B cell (primary cell): Measurements from ENCODE around the gene HSD17B2.

ENCODE experiments used
- EZH2 ChIP-seq: IDR thresholded peaks from 2 replicates; pipeline ENCODE4 v1.6.1; 2012; ENCODE audit warnings: borderline replicate concordance, low read depth, mild to moderate bottlenecking, moderate library complexity, low read length; ENCODE audit not compliant: insufficient read depth, poor library complexity, severe bottlenecking
- TF ChIP-seq, protein P1 (sequence below): fragments of 200-600 bp; IDR thresholded peaks from one replicate; pipeline ENCODE4 v1.8.0; 2022; ENCODE audit warnings: antibody characterized with exemption, mild to moderate bottlenecking

GRCh38 chr16:82133798-82134197 is 98.7 kb downstream of the HSD17B2 start:
- TF ChIP-seq, protein P1, sequence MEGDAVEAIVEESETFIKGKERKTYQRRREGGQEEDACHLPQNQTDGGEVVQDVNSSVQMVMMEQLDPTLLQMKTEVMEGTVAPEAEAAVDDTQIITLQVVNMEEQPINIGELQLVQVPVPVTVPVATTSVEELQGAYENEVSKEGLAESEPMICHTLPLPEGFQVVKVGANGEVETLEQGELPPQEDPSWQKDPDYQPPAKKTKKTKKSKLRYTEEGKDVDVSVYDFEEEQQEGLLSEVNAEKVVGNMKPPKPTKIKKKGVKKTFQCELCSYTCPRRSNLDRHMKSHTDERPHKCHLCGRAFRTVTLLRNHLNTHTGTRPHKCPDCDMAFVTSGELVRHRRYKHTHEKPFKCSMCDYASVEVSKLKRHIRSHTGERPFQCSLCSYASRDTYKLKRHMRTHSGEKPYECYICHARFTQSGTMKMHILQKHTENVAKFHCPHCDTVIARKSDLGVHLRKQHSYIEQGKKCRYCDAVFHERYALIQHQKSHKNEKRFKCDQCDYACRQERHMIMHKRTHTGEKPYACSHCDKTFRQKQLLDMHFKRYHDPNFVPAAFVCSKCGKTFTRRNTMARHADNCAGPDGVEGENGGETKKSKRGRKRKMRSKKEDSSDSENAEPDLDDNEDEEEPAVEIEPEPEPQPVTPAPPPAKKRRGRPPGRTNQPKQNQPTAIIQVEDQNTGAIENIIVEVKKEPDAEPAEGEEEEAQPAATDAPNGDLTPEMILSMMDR, result no peak
- no peak for TF ChIP-seq EZH2
